Stomach (tissue), 9 donors: ENCODE data around the gene SLC27A6. TPM values are rescaled to one million over a fixed set of nuclear protein-coding genes. Genes with fewer than 3 reads are reported as not detected.

Source experiments
- DNase-seq, 2 donors: peaks; one replicate each; pipeline versions ENCODE4 v3.0.0 to v3.0.0-alpha.2; 2013 to 2019
- H3K27ac ChIP-seq, 5 donors: fragments of 200-600 bp in 4 of 5; sonication (generic) in 4 of 5; one replicate each; pipeline ENCODE4 v1.5.1; 2013 to 2019; ENCODE audit warnings: mild to moderate bottlenecking in 1 of 5, moderate library complexity in 1 of 5
- H3K27me3 ChIP-seq, 3 donors: fragments of 200-600 bp; sonication (generic); one replicate each; pipeline ENCODE4 v1.5.1; 2017 to 2019; ENCODE audit warnings: mixed run types in 1 of 3
- H3K36me3 ChIP-seq, 4 donors: fragments of 200-600 bp; sonication (generic); 1 replicate in 3 of 4; 2 replicates in 1 of 4; pipeline ENCODE4 v1.5.1; 2016 to 2019
- H3K4me1 ChIP-seq, 4 donors: fragments of 200-600 bp; sonication (generic); one replicate each; pipeline ENCODE4 v1.5.1; 2016 to 2019
- H3K4me3 ChIP-seq, 4 donors: fragments of 200-600 bp; sonication (generic) in 3 of 4; one replicate each; pipeline ENCODE4 v1.5.1; 2016 to 2019; ENCODE audit warnings: mild to moderate bottlenecking in 1 of 4
- H3K9me3 ChIP-seq, 4 donors: fragments of 200-600 bp; sonication (generic); one replicate each; pipeline ENCODE4 v1.5.1; 2016 to 2019
- EP300 ChIP-seq: sonication (generic); formaldehyde crosslinking; IDR thresholded peaks from one replicate; pipeline ENCODE4 v1.6.1; 2017; ENCODE audit warnings: antibody characterized with exemption
- POLR2A ChIP-seq, 4 donors: fragments of 450-650 bp; IDR thresholded peaks; one replicate each; pipeline ENCODE4 v1.6.1; 2016; ENCODE audit warnings: antibody characterized with exemption in 4 of 4, control low read depth in 2 of 4, mild to moderate bottlenecking in 1 of 4, moderate library complexity in 1 of 4
- POLR2AphosphoS5 ChIP-seq, 3 donors: sonication (generic); formaldehyde crosslinking; IDR thresholded peaks; one replicate each; pipeline ENCODE4 v1.6.1; 2016; ENCODE audit warnings: antibody characterized with exemption in 3 of 3
- WGBS, 5 donors: extraction: QIAGEN DNeasy Blood & Tissue Kit in 3 of 5; methylation state at CpG; one replicate each; pipeline versions ENCODE4 v1.1.5 to v1.1.7; 2013 to 2018; 5-methylcytosine and 5-hydroxymethylcytosine counted together
- intact Hi-C: fragments of 100-400 bp; cut with DNase I; formaldehyde crosslinking; loops from one replicate; pipeline ENCODE4 v1.15.1; 2023; ENCODE audit warnings: low total_unique reads
- polyA plus RNA-seq, 3 donors: library from polyadenylated mRNA; stranded (reverse); fragments of 200-250 nt; gene quantifications; one replicate each; pipeline ENCODE4 v1.2.3, GENCODE V29; 2013
- total RNA-seq, 5 donors: library from RNA; depleted of rRNA; stranded (reverse); fragments of >200 nt; gene quantifications; one replicate each; pipeline versions ENCODE4 v1.1.0 to v1.2.3, GENCODE V29; 2014 to 2016
- TF ChIP-seq, protein P1 (sequence below), 7 experiments: fragments of 450-650 bp in 4 of 7; fragments of 200-600 bp in 3 of 7; sonication (generic) in 3 of 7; IDR thresholded peaks; one replicate each; pipeline ENCODE4 v1.5.1; 2016 to 2019; ENCODE audit warnings: antibody characterized with exemption in 7 of 7, control low read depth in 2 of 7, mild to moderate bottlenecking in 1 of 7
- donor health status: healthy with polysubstance abuse.
- donor health status: Bipolar disorder and iron deficiency.
- donor health status: healthy.

SLC27A6 gene
- total and polyA plus RNA-seq, 8 donors: 1.6 to 2.8 (median 2.3) TPM; not detected in 5

GRCh38 chr5:129046151-129046550 lies 80.9 kb downstream of the SLC27A6 start:
- no peaks in the 10 kb centered on the region for H3K27me3 ChIP-seq
- TF ChIP-seq, protein P1, sequence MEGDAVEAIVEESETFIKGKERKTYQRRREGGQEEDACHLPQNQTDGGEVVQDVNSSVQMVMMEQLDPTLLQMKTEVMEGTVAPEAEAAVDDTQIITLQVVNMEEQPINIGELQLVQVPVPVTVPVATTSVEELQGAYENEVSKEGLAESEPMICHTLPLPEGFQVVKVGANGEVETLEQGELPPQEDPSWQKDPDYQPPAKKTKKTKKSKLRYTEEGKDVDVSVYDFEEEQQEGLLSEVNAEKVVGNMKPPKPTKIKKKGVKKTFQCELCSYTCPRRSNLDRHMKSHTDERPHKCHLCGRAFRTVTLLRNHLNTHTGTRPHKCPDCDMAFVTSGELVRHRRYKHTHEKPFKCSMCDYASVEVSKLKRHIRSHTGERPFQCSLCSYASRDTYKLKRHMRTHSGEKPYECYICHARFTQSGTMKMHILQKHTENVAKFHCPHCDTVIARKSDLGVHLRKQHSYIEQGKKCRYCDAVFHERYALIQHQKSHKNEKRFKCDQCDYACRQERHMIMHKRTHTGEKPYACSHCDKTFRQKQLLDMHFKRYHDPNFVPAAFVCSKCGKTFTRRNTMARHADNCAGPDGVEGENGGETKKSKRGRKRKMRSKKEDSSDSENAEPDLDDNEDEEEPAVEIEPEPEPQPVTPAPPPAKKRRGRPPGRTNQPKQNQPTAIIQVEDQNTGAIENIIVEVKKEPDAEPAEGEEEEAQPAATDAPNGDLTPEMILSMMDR (IDR thresholded peaks at IDR 0.05): no peak
- TF ChIP-seq EP300 (no peak), POLR2A (IDR thresholded peaks at IDR 0.05) (no peak), POLR2AphosphoS5 (IDR thresholded peaks at IDR 0.05) (no peak)
- intact Hi-C loops: no loop called here
- H3K4me1 ChIP-seq: no peaks in the 10 kb centered on the region
- no peaks in the 10 kb centered on the region for H3K36me3 ChIP-seq
- DNase-seq: no peak
- H3K27ac ChIP-seq: no peak overlapping the region
- peaks cover 0 to 19% (median 13%) of the 10 kb centered on the region in 4 donors for H3K9me3 ChIP-seq
- H3K4me3 ChIP-seq: no peak overlapping the region

DNA sequence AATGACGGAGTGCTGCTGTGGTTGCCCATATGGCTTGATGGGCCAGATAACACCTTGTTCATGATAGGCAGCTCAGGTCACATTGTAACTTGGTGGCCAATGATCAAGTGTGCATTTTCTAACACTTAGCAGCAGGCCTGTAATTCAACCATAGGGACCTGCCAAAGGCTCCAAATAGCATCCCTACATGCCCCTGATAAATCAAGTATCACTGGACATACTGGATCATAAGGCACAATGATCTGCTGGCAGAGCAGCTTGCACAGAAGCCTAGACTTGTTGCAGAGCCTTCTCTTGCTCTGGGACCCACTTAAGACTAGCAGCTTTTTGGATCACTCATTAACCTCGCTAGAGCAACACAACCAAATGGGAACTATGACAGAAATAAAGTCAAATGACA lies 83.2 kb downstream of the SLC27A6 start:
- H3K27me3 ChIP-seq: no peaks in the 10 kb centered on the region
- no peak for TF ChIP-seq POLR2A (IDR thresholded peaks at IDR 0.05)
- TF ChIP-seq POLR2AphosphoS5 (IDR thresholded peaks at IDR 0.05): no peak
- TF ChIP-seq EP300: no peak
- TF ChIP-seq, protein P1 (IDR thresholded peaks at IDR 0.05): no peak
- whole genome bisulfite sequencing, 5 donors: 22 to 58% (median 53%) methylated on average over 2 of the region's 2 CpGs
- H3K9me3 ChIP-seq: peaks cover 0 to 16% (median 11%) of the 10 kb centered on the region in 4 donors
- intact Hi-C loops: no loop called here
- DNase-seq: peak in 1 of 2 donors; percentile 18
- H3K4me3 ChIP-seq: no peak overlapping the region
- H3K4me1 ChIP-seq: no peaks in the 10 kb centered on the region
- H3K36me3 ChIP-seq: no peaks in the 10 kb centered on the region
- no peak overlapping the region for H3K27ac ChIP-seq

- Histone ChIP-seq H3K4me1 (no peaks in the 10 kb centered on the region), H3K9me3 (peaks cover 0 to 9% (median 4%) of the 10 kb centered on the region in 4 donors), H3K27me3 (no peaks in the 10 kb centered on the region), H3K27ac (no peak overlapping the region), H3K4me3 (no peak overlapping the region), H3K36me3 (no peaks in the 10 kb centered on the region)
- intact Hi-C loops: no loop called here
- no peak for TF ChIP-seq EP300
- TF ChIP-seq POLR2AphosphoS5 (IDR thresholded peaks at IDR 0.05): no peak
- TF ChIP-seq, protein P1 (IDR thresholded peaks at IDR 0.05): no peak
- TF ChIP-seq POLR2A (IDR thresholded peaks at IDR 0.05): no peak
- 47 to 61% (median 58%) methylated on average over 2 of the region's 2 CpGs for WGBS, 5 donors
- peak in 1 of 2 donors; percentile 40 for DNase-seq
Observed at GRCh38 chr5:129049126-129049799, 84.0 kb downstream of the SLC27A6 start.

GRCh38 chr5:129051283-129051682 lies 86.0 kb downstream of the SLC27A6 start:
- no peaks in the 10 kb centered on the region for H3K4me1 ChIP-seq
- WGBS, 5 donors: 30 to 70% (median 53%) methylated on average over 4 of the region's 4 CpGs
- H3K27ac ChIP-seq: no peak overlapping the region
- no peaks in the 10 kb centered on the region for H3K36me3 ChIP-seq
- no peaks in the 10 kb centered on the region for H3K9me3 ChIP-seq
- H3K4me3 ChIP-seq: no peak overlapping the region
- no peaks in the 10 kb centered on the region for H3K27me3 ChIP-seq
- TF ChIP-seq EP300 (no peak), POLR2A (IDR thresholded peaks at IDR 0.05) (no peak)
- intact Hi-C loops: no loop called here
- no peak for DNase-seq

GRCh38 chr5:129053438-129053837 lies 88.2 kb downstream of the SLC27A6 start:
- H3K27ac ChIP-seq: no peak overlapping the region
- intact Hi-C loops: no loop called here
- no peaks in the 10 kb centered on the region for H3K4me1 ChIP-seq
- no peak overlapping the region for H3K4me3 ChIP-seq
- H3K27me3 ChIP-seq: no peaks in the 10 kb centered on the region
- DNase-seq: no peak
- H3K9me3 ChIP-seq: peaks cover 0 to 3% (median 0%) of the 10 kb centered on the region in 4 donors
- TF ChIP-seq POLR2A (IDR thresholded peaks at IDR 0.05) (no peak), POLR2AphosphoS5 (IDR thresholded peaks at IDR 0.05) (no peak), EP300 (no peak)
- TF ChIP-seq, protein P1 (IDR thresholded peaks at IDR 0.05): no peak
- H3K36me3 ChIP-seq: no peaks in the 10 kb centered on the region
